MM.1S (cell line): ENCODE measurements around the gene FGGY.

Experiments used
- DNase-seq: peaks from one replicate; pipeline ENCODE4 v3.0.0-alpha.2; 2015
- H2AFZ ChIP-seq: fragments of 300-600 bp; sonication (generic); 2 replicates; pipeline ENCODE4 v1.6.0; 2016; ENCODE audit warnings: antibody characterized with exemption, low read length
- H3F3A ChIP-seq: fragments of 300-600 bp; sonication (generic); 2 replicates; pipeline ENCODE4 v1.6.1; 2016; ENCODE audit warnings: mild to moderate bottlenecking, antibody characterized with exemption, low read length, moderate library complexity, mixed read lengths; ENCODE audit not compliant: insufficient read depth
- H3K27ac ChIP-seq: fragments of 300-600 bp; sonication (generic); 2 replicates; pipeline ENCODE4 v1.5.1; 2016; ENCODE audit warnings: mild to moderate bottlenecking, low read length
- H3K27me3 ChIP-seq: fragments of 300-600 bp; sonication (generic); replicated peaks from 2 replicates; pipeline ENCODE4 v1.6.0; 2016; ENCODE audit warnings: low read length; ENCODE audit not compliant: insufficient read depth
- H3K36me3 ChIP-seq: fragments of 300-600 bp; sonication (generic); replicated peaks from 2 replicates; pipeline ENCODE4 v1.6.1; 2016; ENCODE audit warnings: mild to moderate bottlenecking, low read length, mixed read lengths; ENCODE audit not compliant: insufficient read depth
- H3K4me1 ChIP-seq: fragments of 300-600 bp; sonication (generic); 2 replicates; pipeline ENCODE4 v1.6.1; 2016; ENCODE audit warnings: low read length, mixed read lengths
- H3K4me2 ChIP-seq: fragments of 300-600 bp; sonication (generic); 2 replicates; pipeline ENCODE4 v1.6.0; 2016; ENCODE audit warnings: low read depth, low read length
- H3K4me3 ChIP-seq: fragments of 300-600 bp; sonication (generic); 2 replicates; pipeline ENCODE4 v1.5.1; 2016; ENCODE audit warnings: low read length, mixed read lengths
- H3K79me2 ChIP-seq: fragments of 300-600 bp; sonication (generic); 2 replicates; pipeline ENCODE4 v1.6.1; 2016; ENCODE audit warnings: mixed run types, low read length, mixed read lengths
- H3K9ac ChIP-seq: fragments of 300-600 bp; sonication (generic); 2 replicates; pipeline ENCODE4 v1.6.1; 2016; ENCODE audit warnings: low read length, mixed read lengths
- H3K9me2 ChIP-seq: fragments of 300-600 bp; sonication (generic); replicated peaks from 2 replicates; pipeline ENCODE4 v1.6.1; 2016; ENCODE audit warnings: mild to moderate bottlenecking, low read length, mixed read lengths; ENCODE audit not compliant: insufficient read depth
- H3K9me3 ChIP-seq: fragments of 300-600 bp; sonication (generic); replicated peaks from 2 replicates; pipeline ENCODE4 v1.6.1; 2016; ENCODE audit warnings: mild to moderate bottlenecking, low read length, mixed read lengths; ENCODE audit not compliant: insufficient read depth
- H4K20me1 ChIP-seq: fragments of 300-600 bp; sonication (generic); 2 replicates; pipeline ENCODE4 v1.6.1; 2016; ENCODE audit warnings: mild to moderate bottlenecking, low read length, moderate library complexity, mixed read lengths; ENCODE audit not compliant: insufficient read depth
- EZH2 ChIP-seq: fragments of 300-600 bp; sonication (generic); optimal IDR thresholded peaks from 2 replicates; pipeline ENCODE3; 2017; ENCODE audit warnings: low read depth, mild to moderate bottlenecking, antibody characterized with exemption, low read length, mixed read lengths
- EZH2phosphoT487 ChIP-seq: fragments of 300-600 bp; sonication (generic); IDR thresholded peaks from 2 replicates; pipeline ENCODE4 v1.6.1; 2018; ENCODE audit warnings: antibody characterized with exemption, low read length
- TF ChIP-seq, protein P1 (sequence below): fragments of 300-600 bp; sonication (generic); IDR thresholded peaks from 2 replicates; pipeline ENCODE4 v1.5.1; 2016; ENCODE audit warnings: antibody characterized with exemption, low read length, mixed read lengths

The FGGY gene

DNA sequence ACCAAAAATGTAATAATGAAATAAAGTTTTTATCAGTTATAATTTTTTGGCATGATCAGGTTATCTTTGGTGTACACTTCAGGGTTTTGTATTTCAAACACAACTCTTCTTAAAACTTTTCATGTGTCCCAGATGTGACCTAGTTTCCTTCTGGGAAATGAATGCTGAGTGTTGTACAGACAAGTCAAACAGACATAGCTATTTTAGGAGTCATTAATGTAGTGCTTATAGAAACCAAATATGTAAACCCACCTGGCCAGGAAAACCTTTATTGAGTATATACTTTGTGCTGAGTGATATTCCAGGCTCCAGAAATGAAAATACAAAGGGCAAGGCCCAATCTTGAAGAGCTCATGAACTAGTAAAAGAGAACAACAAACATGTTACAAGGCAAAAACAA is 491.9 kb downstream of the FGGY start:
- H3K27ac ChIP-seq = no peak overlapping the region
- no peaks in the 10 kb centered on the region for H3K9me2 ChIP-seq
- TF ChIP-seq EZH2 (no peak), EZH2phosphoT487 (no peak)
- TF ChIP-seq, protein P1, sequence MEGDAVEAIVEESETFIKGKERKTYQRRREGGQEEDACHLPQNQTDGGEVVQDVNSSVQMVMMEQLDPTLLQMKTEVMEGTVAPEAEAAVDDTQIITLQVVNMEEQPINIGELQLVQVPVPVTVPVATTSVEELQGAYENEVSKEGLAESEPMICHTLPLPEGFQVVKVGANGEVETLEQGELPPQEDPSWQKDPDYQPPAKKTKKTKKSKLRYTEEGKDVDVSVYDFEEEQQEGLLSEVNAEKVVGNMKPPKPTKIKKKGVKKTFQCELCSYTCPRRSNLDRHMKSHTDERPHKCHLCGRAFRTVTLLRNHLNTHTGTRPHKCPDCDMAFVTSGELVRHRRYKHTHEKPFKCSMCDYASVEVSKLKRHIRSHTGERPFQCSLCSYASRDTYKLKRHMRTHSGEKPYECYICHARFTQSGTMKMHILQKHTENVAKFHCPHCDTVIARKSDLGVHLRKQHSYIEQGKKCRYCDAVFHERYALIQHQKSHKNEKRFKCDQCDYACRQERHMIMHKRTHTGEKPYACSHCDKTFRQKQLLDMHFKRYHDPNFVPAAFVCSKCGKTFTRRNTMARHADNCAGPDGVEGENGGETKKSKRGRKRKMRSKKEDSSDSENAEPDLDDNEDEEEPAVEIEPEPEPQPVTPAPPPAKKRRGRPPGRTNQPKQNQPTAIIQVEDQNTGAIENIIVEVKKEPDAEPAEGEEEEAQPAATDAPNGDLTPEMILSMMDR = no peak
- H3K9me3 ChIP-seq = no peaks in the 10 kb centered on the region
- H3K36me3 ChIP-seq = no peaks in the 10 kb centered on the region
- H2AFZ ChIP-seq = no peak overlapping the region
- H3F3A ChIP-seq = no peaks in the 10 kb centered on the region
- H3K4me2 ChIP-seq = no peak overlapping the region
- H3K79me2 ChIP-seq = no peaks in the 10 kb centered on the region
- no peak overlapping the region for H3K9ac ChIP-seq
- DNase-seq = no peak
- no peaks in the 10 kb centered on the region for H3K27me3 ChIP-seq
- H3K4me3 ChIP-seq = no peak overlapping the region
- H4K20me1 ChIP-seq = no peaks in the 10 kb centered on the region
- no peaks in the 10 kb centered on the region for H3K4me1 ChIP-seq

DNA sequence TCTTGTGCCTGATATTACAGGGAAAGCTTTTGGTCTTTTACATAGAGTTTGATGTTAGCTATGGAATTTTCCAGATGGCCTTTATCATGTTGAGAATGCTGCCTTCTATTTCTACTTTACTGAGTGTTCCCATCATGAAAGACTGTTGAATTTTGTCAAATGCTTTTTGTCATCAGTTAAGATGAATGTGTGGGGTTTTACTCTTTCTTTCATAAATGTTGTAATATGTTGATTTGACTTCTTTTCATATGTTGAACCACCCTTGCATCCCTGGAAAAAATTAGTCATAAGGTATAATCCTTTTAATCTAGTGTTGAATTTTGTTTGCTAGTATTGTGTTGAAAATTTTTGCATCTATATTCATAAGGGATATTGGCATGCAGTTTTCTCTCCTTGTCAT is 501.7 kb downstream of the FGGY start:
- TF ChIP-seq EZH2 (no peak), EZH2phosphoT487 (no peak)
- TF ChIP-seq, protein P1 = no peak
- no peaks in the 10 kb centered on the region for H3K27me3 ChIP-seq
- no peaks in the 10 kb centered on the region for H3K9me3 ChIP-seq
- no peaks in the 10 kb centered on the region for H3K36me3 ChIP-seq
- no peak overlapping the region for H3K4me3 ChIP-seq
- no peak for DNase-seq
- no peaks in the 10 kb centered on the region for H4K20me1 ChIP-seq
- H3K27ac ChIP-seq = no peak overlapping the region
- no peak overlapping the region for H3K9ac ChIP-seq
- H3K4me2 ChIP-seq = no peak overlapping the region
- no peaks in the 10 kb centered on the region for H3K9me2 ChIP-seq
- no peak overlapping the region for H2AFZ ChIP-seq
- H3F3A ChIP-seq = no peaks in the 10 kb centered on the region
- H3K79me2 ChIP-seq = no peaks in the 10 kb centered on the region
- no peaks in the 10 kb centered on the region for H3K4me1 ChIP-seq

DNA sequence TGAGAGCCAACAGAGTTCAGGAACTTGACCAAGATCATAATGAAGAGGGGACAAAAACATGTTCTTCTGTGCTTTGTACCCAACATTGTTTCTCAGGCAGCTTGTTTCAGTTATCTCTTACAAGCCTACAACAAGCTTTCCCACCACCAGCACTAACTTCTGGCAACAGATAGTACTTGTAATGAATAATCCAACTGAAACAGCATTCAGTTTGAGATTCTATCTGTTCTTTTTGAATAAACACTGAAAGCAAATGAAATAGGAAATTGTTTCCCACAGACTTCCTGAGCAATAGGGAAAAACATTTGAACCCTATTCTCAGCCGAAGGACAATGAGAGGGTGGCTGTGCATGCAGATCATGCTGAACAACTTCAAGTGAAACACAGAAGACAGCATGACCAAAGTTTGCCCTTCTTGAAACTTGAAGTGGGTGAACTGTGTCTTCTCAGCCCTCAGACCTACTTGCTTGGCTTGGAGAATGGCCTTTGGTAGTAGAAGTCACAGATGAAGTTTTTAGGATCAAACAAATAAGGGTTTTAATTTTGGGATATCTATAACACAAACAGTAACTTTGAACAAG is 506.7 kb downstream of the FGGY start:
- H3K36me3 ChIP-seq = no peaks in the 10 kb centered on the region
- H2AFZ ChIP-seq = no peak overlapping the region
- TF ChIP-seq, protein P1 = no peak
- TF ChIP-seq EZH2 (no peak), EZH2phosphoT487 (no peak)
- no peak overlapping the region for H3K4me3 ChIP-seq
- no peaks in the 10 kb centered on the region for H3K9me3 ChIP-seq
- no peaks in the 10 kb centered on the region for H3K27me3 ChIP-seq
- DNase-seq = no peak
- no peaks in the 10 kb centered on the region for H4K20me1 ChIP-seq
- H3K9me2 ChIP-seq = no peaks in the 10 kb centered on the region
- no peaks in the 10 kb centered on the region for H3K79me2 ChIP-seq
- H3F3A ChIP-seq = no peaks in the 10 kb centered on the region
- no peak overlapping the region for H3K27ac ChIP-seq
- no peak overlapping the region for H3K4me2 ChIP-seq
- H3K9ac ChIP-seq = no peak overlapping the region
- no peaks in the 10 kb centered on the region for H3K4me1 ChIP-seq
